HG03159 (cell line): Measurements from ENCODE around the gene GRID1.

Experiments
- ATAC-seq: cut with Tn5 transposase; IDR thresholded peaks from one replicate; pipeline ENCODE4 v1.9.1; 2021; ENCODE audit warnings: mild to moderate bottlenecking, moderate library complexity; ENCODE audit not compliant: unreplicated experiment

Gene GRID1

GRCh38 chr10:86281396-86281795, 85.2 kb downstream of the GRID1 start:
- no peak for ATAC-seq

GRCh38 chr10:86269332-86269731, 97.3 kb downstream of the GRID1 start:
- ATAC-seq = no peak

GRCh38 chr10:86267286-86268195, 99.1 kb downstream of the GRID1 start:
- ATAC-seq = no peak

- no peak for ATAC-seq
Measured at GRCh38 chr10:86266446-86267242, 100.0 kb downstream of the GRID1 start.

GRCh38 chr10:86265895-86266259, 100.7 kb downstream of the GRID1 start:
- ATAC-seq = no peak

- ATAC-seq = no peak
Measured at GRCh38 chr10:86265236-86265894, 101.2 kb downstream of the GRID1 start.

- ATAC-seq = no peak
Measured at GRCh38 chr10:86264481-86265231, 101.9 kb downstream of the GRID1 start.

GRCh38 chr10:86263907-86264306, 102.7 kb downstream of the GRID1 start:
- no peak for ATAC-seq

GRCh38 chr10:86263209-86263608, 103.4 kb downstream of the GRID1 start:
- no peak for ATAC-seq

GRCh38 chr10:86262688-86263181, 103.9 kb downstream of the GRID1 start:
- no peak for ATAC-seq

GRCh38 chr10:86261941-86262687, 104.5 kb downstream of the GRID1 start:
- ATAC-seq = no peak

- ATAC-seq = no peak
Measured at GRCh38 chr10:86261470-86261869, 105.1 kb downstream of the GRID1 start.

GRCh38 chr10:86260564-86260963, 106.0 kb downstream of the GRID1 start:
- no peak for ATAC-seq

- ATAC-seq = no peak
Measured at GRCh38 chr10:86259901-86260562, 106.6 kb downstream of the GRID1 start.

- ATAC-seq = no peak
Measured at GRCh38 chr10:86258941-86259340, 107.7 kb downstream of the GRID1 start.

- ATAC-seq = peak; percentile 43
Measured at GRCh38 chr10:86258499-86258898, 108.1 kb downstream of the GRID1 start.

GRCh38 chr10:86257683-86258082, 108.9 kb downstream of the GRID1 start:
- ATAC-seq = no peak

GRCh38 chr10:86256690-86257315, 109.8 kb downstream of the GRID1 start:
- ATAC-seq = no peak
